Activated T-cell treated with anti-CD3 and anti-CD28 coated beads, Interleukin-2, amount 50 U/mL, for 48 hours (primary cell): ENCODE measurements around the gene IGF1R.
A peak's percentile ranks its signal among the peaks of the same experiment; 100 is the strongest.

Source experiments
- DNase-seq, 2 experiments: peaks; one replicate each; pipeline ENCODE4 v3.0.0-alpha.2; 2020

The IGF1R gene

GRCh38 chr15:98728811-98729160 lies 80.4 kb downstream of the IGF1R start:
- no peak for DNase-seq

- DNase-seq, result no peak
These were observed 81.2 kb downstream of the IGF1R start for GRCh38 chr15:98729446-98730042.

GRCh38 chr15:98730860-98731711 lies 82.7 kb downstream of the IGF1R start:
- DNase-seq, result no peak

- peak in 1 of 2 experiments; percentile 31 for DNase-seq
These were observed 83.5 kb downstream of the IGF1R start for GRCh38 chr15:98731712-98732450.

- no peak for DNase-seq
These were observed 84.8 kb downstream of the IGF1R start for GRCh38 chr15:98733098-98733497.

- no peak for DNase-seq
These were observed 86.3 kb downstream of the IGF1R start for GRCh38 chr15:98734466-98735199.

GRCh38 chr15:98735304-98735703 lies 87.0 kb downstream of the IGF1R start:
- DNase-seq, result no peak

- DNase-seq, result no peak
These were observed 87.7 kb downstream of the IGF1R start for GRCh38 chr15:98735895-98736617.

- no peak for DNase-seq
These were observed 88.8 kb downstream of the IGF1R start for GRCh38 chr15:98737159-98737558.

GRCh38 chr15:98737721-98738120 lies 89.4 kb downstream of the IGF1R start:
- DNase-seq, result no peak

- DNase-seq, result no peak
These were observed 90.5 kb downstream of the IGF1R start for GRCh38 chr15:98738689-98739401.

- no peak for DNase-seq
These were observed 92.0 kb downstream of the IGF1R start for GRCh38 chr15:98740295-98740694.

GRCh38 chr15:98740963-98741362 lies 92.6 kb downstream of the IGF1R start:
- DNase-seq, result no peak

GRCh38 chr15:98743177-98743576 lies 94.8 kb downstream of the IGF1R start:
- DNase-seq, result no peak

- no peak for DNase-seq
These were observed 96.2 kb downstream of the IGF1R start for GRCh38 chr15:98744506-98744905.

GRCh38 chr15:98745179-98745578 lies 96.8 kb downstream of the IGF1R start:
- DNase-seq, result no peak

GRCh38 chr15:98745650-98746374 lies 97.5 kb downstream of the IGF1R start:
- DNase-seq, result no peak

- no peak for DNase-seq
These were observed 98.2 kb downstream of the IGF1R start for GRCh38 chr15:98746375-98747155.

GRCh38 chr15:98751767-98752166 lies 103.4 kb downstream of the IGF1R start:
- no peak for DNase-seq
